A204.1 (cell line): ENCODE measurements around the gene PCSK5.
"Not testable (repeated sequence)": the region's sequence is repeated elsewhere in the genome, so short reads cannot be mapped to it uniquely, and the experiment has no call there.

ENCODE experiments used
- FAIRE-seq: peaks from 2 replicates; lab custom pipeline; 2012; peaks lifted over from hg19 to GRCh38; lab: Jason Lieb, UNC

Gene PCSK5

DNA sequence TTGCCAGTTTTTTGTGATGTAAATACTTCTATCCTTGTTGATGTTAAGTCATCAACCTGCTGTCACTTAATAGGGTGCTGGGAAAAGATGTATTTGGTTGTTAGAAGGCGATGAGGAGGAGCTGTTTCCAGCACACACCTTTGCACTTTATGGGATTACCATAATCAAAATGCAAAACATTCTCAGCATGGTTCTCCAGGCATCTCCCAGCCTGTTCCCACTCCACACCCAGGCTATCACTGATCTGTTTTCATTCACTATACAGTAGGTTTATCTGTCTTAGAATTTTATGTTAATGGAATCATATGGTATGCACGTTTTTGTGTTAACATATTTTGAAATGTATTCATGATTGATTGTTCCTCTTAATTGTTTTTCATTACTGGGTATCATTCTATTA is 35.9 kb downstream of the PCSK5 start:
- FAIRE-seq = no peak

GRCh38 chr9:75927356-75927755 is 36.9 kb downstream of the PCSK5 start:
- no peak for FAIRE-seq

- no peak for FAIRE-seq
Observed at GRCh38 chr9:75930190-75930589, 39.7 kb downstream of the PCSK5 start.

DNA sequence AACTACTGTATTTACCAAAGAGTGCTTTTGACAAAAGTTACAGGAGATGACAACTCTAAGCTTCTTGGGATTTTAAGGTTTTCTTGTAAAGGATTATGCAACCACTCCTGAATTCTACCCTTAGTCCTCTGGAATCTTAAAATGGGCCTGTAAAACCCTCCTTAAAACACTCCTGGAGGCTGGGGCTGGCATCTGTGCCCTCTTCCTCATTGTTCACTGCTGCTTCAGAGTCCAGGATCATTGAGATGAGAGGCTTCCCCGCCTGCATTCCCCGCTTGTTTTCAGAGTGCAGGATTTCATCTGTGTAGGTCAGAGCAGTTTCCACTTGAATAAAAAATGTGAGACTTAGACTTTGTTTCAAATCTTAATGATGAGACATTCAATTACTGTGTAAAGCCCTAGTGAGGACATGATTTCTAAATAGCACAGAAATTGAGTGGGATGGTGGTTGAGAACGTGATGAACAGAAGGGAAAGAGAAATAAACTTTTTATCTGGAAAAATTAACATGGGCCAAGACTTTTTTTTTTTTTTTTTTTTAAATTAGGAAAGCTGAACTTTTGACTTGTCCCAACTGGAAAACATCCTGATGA is 40.4 kb downstream of the PCSK5 start:
- no peak for FAIRE-seq

DNA sequence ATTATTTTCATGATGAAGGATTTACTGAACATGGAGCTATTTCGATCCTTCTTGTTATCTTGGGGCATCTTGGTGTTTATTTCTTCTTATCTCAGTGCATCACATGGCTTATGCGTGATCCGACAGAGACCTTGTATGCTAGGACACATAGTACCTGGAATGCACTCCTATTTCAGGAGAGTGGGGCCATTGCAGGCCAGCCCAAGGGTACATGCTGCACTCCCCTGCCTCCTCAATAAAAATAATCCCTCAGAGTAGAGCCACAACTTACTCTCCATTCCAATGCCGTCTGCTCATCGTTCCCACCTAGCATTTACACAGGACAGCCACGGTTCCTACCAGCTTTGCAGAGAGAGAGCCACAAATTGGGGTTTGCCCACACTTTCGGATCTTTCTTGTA is 43.5 kb downstream of the PCSK5 start:
- no peak for FAIRE-seq

GRCh38 chr9:75935591-75935990 is 45.1 kb downstream of the PCSK5 start:
- FAIRE-seq = no peak

DNA sequence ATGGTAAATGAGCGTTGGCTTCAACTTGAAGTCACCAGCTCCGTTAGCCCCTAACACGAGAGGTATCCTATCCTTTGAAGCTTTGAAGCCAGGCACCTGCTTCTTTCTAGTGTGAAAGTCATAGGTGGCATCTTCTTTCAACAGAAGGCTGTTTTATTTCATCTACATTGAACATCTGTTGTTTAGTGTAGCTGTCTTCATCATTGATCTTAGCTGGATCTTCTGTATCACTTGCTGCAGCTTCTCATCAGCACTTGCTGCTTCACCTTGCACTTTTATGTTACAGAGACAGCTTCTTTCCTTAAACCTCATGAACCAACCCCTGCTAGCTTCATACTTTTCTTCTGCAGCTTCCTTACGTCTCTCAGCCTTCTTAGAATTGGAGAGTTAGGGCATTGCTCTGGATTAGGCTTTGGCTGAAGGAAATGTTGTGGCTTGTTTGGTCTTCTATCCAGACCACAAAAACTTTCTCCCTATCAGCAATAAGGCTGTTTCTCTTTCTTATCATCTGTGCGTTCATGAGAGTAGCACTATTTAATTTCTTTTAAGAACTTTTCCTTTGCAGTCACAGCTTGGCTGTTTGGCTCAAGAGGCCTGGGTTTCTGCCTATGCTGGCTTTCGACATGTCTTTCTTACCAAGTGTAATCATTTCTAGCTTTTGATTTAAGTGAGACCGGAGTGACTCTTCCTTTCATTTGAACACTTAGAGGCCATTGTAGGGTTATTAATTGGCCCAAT is 47.2 kb downstream of the PCSK5 start:
- FAIRE-seq = no peak

DNA sequence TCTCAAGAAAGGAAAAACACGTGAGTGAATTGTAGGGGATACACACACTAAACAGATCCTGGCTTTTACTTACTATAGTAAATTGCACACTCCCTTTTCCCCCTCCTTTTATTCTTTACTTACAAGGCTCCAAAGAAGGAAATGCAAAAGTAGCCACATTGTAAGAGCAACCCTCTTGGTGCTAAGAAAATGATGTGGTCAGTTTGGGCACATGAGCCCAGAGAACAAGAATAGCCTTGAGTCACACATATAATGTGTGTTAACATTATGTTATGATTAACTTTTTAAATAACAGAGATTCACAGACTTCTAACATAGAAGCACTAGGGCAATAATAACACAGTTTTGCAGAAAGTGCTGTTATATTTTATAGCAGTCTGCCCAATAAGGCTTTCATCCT is 48.5 kb downstream of the PCSK5 start:
- FAIRE-seq = no peak

- FAIRE-seq = no peak
Observed at GRCh38 chr9:75939536-75940111, 49.2 kb downstream of the PCSK5 start.

GRCh38 chr9:75941066-75941465 is 50.6 kb downstream of the PCSK5 start:
- no peak for FAIRE-seq

DNA sequence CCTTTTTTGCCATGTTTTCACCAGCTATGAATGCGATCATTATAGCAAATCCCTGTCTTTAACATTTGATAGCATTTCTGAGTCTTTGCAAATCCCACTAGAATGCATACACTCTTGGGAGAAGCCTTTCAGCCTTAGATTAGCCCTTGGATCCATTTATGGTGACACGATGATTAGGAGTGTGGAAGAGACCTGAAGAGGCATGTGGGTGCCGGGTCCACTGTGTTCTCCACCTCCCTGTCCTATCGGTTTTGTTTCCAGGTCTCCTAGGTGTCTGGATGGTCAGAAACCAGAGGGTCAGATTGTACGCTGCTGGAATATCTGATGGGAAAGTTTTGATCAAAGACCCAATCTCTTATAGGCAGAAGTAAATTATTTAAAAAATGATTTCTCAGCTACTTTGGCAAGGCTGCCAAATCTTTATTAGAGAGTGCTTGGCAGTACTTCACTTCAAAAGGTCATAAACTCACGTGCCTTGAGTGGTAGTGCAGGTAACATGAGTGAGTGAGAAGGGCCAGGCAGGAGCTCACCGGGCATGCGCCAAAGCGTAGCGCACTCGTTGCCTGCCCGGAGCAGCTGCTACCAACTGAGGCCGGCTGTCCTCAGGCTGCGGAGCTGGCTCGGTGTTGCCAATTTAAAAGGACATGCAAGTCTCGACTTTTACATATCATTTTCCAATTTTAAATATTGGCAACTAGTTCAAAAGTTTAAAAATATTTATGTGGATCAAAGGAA is 51.3 kb downstream of the PCSK5 start:
- FAIRE-seq = no peak

GRCh38 chr9:75946766-75947165 is 56.3 kb downstream of the PCSK5 start:
- no peak for FAIRE-seq

GRCh38 chr9:75947233-75947632 is 56.8 kb downstream of the PCSK5 start:
- FAIRE-seq = no peak

DNA sequence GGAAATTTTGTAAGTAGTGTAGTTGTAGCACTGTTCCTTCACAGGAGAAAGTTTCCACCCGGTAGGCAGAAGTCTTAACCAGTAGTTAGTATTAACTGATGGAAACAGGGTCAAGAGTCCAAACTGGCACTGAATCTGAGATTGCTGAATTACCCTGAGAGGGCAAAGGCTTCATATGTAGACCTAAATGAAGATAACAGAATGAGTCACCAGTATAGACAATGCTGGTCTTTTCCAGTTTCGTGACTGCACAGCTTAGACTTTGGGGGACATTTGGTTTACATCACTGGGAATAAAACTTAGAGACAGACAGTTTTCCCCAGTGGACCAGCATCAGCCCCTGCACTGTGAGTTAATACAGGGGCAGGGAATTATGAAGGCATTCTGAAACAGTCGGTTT is 60.5 kb downstream of the PCSK5 start:
- no peak for FAIRE-seq

- no peak for FAIRE-seq
Observed at GRCh38 chr9:75953218-75953617, 62.7 kb downstream of the PCSK5 start.

- no peak for FAIRE-seq
Observed at GRCh38 chr9:75956161-75956560, 65.7 kb downstream of the PCSK5 start.

GRCh38 chr9:75957116-75957515 is 66.6 kb downstream of the PCSK5 start:
- FAIRE-seq = no peak

DNA sequence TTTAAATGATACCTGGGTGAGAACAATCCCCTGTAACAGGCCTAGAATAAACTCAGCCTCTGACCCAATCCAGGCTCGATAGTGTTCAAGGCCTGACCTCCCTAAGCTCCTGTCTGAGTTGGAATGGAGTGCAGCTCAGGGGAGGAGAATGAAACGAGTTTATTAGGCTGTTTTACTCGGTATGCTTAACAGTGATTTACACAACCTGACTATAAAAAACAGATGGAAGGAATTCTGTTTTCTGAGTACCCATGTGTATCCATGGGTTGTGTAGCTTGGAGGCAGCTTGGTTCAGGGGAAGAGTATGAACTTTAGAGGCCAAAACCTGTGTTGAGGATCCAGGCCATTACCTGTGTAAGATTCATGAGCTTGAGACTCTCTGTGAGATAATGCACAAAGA is 67.8 kb downstream of the PCSK5 start:
- no peak for FAIRE-seq

DNA sequence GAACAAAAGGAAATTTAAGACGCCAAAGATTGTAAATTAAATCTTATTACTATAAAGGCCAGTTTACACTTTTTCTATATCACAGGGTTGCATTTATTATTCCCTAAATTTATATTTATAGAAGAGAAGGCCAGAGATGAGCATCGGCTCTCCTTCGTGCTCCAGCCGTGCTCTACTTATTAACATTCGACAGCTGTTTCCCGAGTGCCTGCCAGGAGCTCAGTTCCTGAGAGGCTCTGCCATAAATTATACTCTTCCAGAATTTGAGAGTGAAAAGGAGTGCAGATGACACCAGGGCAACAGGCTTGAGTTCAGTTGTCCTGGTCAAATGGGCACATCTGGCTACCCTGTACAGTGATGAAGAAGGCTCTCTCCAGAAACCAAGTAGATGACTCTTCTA is 70.1 kb downstream of the PCSK5 start:
- FAIRE-seq = no peak

GRCh38 chr9:75962013-75962661 is 71.7 kb downstream of the PCSK5 start:
- no peak for FAIRE-seq

DNA sequence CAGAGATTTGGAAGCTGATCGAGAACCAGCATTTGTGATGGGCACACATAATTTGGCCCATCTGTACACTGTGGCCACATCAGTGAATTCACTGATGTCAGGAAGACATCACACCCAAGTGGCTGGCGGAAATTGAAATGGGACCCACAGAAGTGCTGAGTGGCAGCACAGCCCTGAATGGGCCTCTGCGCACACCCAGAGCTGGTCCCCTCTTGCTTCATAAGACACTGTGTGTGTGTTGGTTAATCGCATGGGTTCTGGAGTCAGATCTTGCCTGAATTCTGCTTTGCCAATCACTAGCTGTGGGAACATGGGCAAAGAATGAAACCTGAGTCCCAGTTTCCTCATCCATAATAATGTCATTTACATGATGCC is 72.2 kb downstream of the PCSK5 start:
- no peak for FAIRE-seq

DNA sequence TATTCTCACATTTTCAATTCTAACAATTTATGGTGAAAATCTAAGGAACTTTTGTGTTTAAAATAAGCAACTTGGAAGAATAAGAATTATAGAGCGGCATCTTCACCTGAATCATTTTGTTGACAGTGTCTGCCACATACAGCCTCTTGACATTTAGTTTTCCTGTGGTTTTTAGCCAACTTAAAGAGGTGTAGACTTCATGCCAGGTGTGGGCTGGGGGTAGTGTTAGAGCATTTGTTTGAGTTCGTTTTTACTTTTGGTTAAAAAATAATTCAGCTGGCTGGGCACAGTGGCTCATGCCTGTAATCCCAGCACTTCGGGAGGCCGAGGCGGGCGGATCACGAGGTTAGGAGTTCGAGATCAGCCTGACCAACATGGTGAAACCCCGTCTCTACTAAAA is 72.8 kb downstream of the PCSK5 start:
- not testable (repeated sequence) for FAIRE-seq

DNA sequence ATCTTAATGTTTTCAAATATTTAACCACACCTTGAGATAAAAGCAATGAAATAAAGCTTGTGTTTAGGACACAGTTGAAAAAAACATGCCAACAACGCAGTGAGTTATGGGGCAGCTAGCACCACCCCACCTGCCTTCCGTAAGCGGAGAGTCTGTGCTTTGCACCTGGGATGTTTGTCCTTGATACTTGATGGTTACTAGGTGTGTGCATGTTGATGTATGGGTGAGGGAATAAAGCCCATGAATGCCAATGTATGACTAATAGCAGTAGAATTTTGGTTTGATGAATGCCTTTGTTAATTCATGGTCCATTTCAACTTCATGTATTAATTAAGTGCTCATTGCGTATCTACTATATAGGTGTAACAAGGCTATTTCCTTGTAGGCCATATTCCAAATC is 74.0 kb downstream of the PCSK5 start:
- no peak for FAIRE-seq
